MCF 10A (cell line): ENCODE results near the gene RAB5B. TPM values are rescaled to one million over a fixed set of nuclear protein-coding genes. Genes with fewer than 3 reads are reported as not detected.

Source experiments
- BruUV-seq: library from RNA; stranded (reverse); fragments of 400-500 nt; replicated peaks from 2 replicates; lab custom pipeline; 2021; lab: Mats Ljungman, UMichigan
- CTCF ChIA-PET: fragments of 300-600 bp; sonication (Branson Sonifier 250); formaldehyde crosslinking; extraction: SDS; loops from one replicate; lab custom pipeline; 2021; ENCODE audit warnings: antibody characterized with exemption, inconsistent platforms; lab: Yijun Ruan, JAX
- POLR2A ChIA-PET: fragments of 300-600, 350-650 bp; sonication (Branson Sonifier 250); formaldehyde crosslinking; extraction: SDS; loops from one replicate; lab custom pipeline; 2020; ENCODE audit warnings: antibody characterized with exemption, inconsistent platforms; lab: Yijun Ruan, JAX
- DNase-seq: peaks from one replicate; pipeline ENCODE4 v3.0.0-alpha.2; 2018; ENCODE audit not compliant: unreplicated experiment
- H3K27ac Mint-ChIP-seq: one replicate; pipeline ENCODE4 v1.8.0; 2022; ENCODE audit warnings: mild to moderate bottlenecking, low read depth, mixed read lengths; ENCODE audit not compliant: unreplicated experiment
- H3K27me3 Mint-ChIP-seq: one replicate; pipeline ENCODE4 v1.8.0; 2022; ENCODE audit warnings: mixed read lengths; ENCODE audit not compliant: insufficient read depth, unreplicated experiment
- H3K36me3 Mint-ChIP-seq: one replicate; pipeline ENCODE4 v1.8.0; 2022; ENCODE audit warnings: mild to moderate bottlenecking, moderate library complexity, mixed read lengths; ENCODE audit not compliant: insufficient read depth, unreplicated experiment
- H3K4me1 Mint-ChIP-seq: one replicate; pipeline ENCODE4 v1.8.0; 2022; ENCODE audit warnings: mixed read lengths; ENCODE audit not compliant: insufficient read depth, unreplicated experiment
- H3K4me3 Mint-ChIP-seq: one replicate; pipeline ENCODE4 v1.8.0; 2022; ENCODE audit warnings: mild to moderate bottlenecking, moderate library complexity, mixed read lengths; ENCODE audit not compliant: unreplicated experiment
- H3K9me3 Mint-ChIP-seq: one replicate; pipeline ENCODE4 v1.8.0; 2022; ENCODE audit warnings: mixed read lengths; ENCODE audit not compliant: unreplicated experiment
- intact Hi-C: fragments of 100-400 bp; cut with micrococcal nuclease; formaldehyde crosslinking; loops from 2 replicates; pipeline ENCODE4 v1.14.1; 2022
- total RNA-seq: library from RNA; stranded (reverse); gene quantifications from 2 replicates; pipeline ENCODE4 v1.2.3, GENCODE V29; 2022
- TF ChIP-seq, protein P1 (sequence below): fragments of 200-600 bp; IDR thresholded peaks from one replicate; pipeline ENCODE4 v1.8.0; 2022; ENCODE audit warnings: antibody characterized with exemption, mild to moderate bottlenecking; ENCODE audit not compliant: unreplicated experiment

RAB5B gene
- total RNA-seq, 1 experiment from 2014 or later: 67.4 TPM

- Mint-ChIP-seq H3K27ac (no peak overlapping the region), H3K36me3 (peaks cover 62% of the 10 kb centered on the region), H3K9me3 (no peaks in the 10 kb centered on the region), H3K4me3 (no peak overlapping the region), H3K4me1 (peaks cover 5% of the 10 kb centered on the region), H3K27me3 (no peaks in the 10 kb centered on the region)
- ChIA-PET CTCF (interaction anchor here (0.5 to 7.0 kb wide), 13 partner anchors 8 to 164 kb away, joined by 3 to 80 read pairs (median 3); partner anchors contain the start of genes DGKA, ORMDL2, RAB5B and SARNP), POLR2A (interaction anchor here (0.6 to 2.9 kb wide), 9 partner anchors 9 to 737 kb away, joined by 3 to 36 read pairs (median 5); partner anchors contain the start of genes ESYT1, RAB5B and SUOX)
- intact Hi-C loops: no loop called here
- BruUV-seq: no TSS peak
- TF ChIP-seq, protein P1, sequence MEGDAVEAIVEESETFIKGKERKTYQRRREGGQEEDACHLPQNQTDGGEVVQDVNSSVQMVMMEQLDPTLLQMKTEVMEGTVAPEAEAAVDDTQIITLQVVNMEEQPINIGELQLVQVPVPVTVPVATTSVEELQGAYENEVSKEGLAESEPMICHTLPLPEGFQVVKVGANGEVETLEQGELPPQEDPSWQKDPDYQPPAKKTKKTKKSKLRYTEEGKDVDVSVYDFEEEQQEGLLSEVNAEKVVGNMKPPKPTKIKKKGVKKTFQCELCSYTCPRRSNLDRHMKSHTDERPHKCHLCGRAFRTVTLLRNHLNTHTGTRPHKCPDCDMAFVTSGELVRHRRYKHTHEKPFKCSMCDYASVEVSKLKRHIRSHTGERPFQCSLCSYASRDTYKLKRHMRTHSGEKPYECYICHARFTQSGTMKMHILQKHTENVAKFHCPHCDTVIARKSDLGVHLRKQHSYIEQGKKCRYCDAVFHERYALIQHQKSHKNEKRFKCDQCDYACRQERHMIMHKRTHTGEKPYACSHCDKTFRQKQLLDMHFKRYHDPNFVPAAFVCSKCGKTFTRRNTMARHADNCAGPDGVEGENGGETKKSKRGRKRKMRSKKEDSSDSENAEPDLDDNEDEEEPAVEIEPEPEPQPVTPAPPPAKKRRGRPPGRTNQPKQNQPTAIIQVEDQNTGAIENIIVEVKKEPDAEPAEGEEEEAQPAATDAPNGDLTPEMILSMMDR: no peak
- no peak for DNase-seq
These were observed 8.6 kb downstream of the RAB5B start for GRCh38 chr12:55982319-55982936.

DNA sequence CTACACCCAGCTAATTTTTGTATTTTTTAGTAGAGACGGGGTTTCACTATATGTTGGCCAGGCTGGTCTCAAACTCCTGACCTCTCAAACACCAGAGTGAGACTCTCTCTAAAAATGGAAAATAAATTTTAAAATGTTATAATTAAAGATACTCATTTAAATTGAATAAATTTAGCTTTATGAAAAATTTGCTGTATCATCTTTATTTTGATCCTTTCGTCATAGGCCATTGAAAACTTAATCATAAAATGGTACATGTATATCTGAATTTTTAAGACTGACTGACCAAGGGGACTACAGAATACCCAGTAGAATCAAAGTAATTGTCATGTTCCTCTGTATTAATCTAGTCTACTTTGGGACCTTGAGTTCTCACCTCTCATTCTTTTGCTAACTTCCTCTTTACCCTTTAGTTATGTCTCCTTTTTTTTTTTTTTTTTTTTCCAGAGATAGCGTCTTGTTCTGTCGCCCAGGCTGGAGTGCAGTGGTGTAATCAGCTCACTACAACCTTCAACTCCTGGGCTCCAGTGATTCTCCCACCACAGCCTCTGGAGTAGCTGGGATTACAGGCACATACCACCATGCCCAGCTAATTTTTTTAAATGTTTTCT lies 9.5 kb downstream of the RAB5B start:
- no peak for DNase-seq
- intact Hi-C loops: no loop called here
- POLR2A ChIA-PET: interaction anchor here (1.1 to 2.9 kb wide), 5 partner anchors 10 to 145 kb away, joined by 3 to 36 read pairs (median 5); partner anchors contain the start of genes ESYT1, RAB5B and SUOX
- Mint-ChIP-seq H3K4me3 (no peak overlapping the region), H3K9me3 (no peaks in the 10 kb centered on the region), H3K4me1 (peaks cover 2% of the 10 kb centered on the region), H3K27me3 (no peaks in the 10 kb centered on the region), H3K36me3 (peaks cover 63% of the 10 kb centered on the region), H3K27ac (no peak overlapping the region)
- CTCF ChIA-PET: interaction anchor here (0.5 to 7.0 kb wide), 8 partner anchors 8 to 97 kb away, joined by 3 to 80 read pairs (median 4); partner anchors contain the start of genes DGKA, RAB5B and SUOX
- TF ChIP-seq, protein P1: no peak
- BruUV-seq: no TSS peak

DNA sequence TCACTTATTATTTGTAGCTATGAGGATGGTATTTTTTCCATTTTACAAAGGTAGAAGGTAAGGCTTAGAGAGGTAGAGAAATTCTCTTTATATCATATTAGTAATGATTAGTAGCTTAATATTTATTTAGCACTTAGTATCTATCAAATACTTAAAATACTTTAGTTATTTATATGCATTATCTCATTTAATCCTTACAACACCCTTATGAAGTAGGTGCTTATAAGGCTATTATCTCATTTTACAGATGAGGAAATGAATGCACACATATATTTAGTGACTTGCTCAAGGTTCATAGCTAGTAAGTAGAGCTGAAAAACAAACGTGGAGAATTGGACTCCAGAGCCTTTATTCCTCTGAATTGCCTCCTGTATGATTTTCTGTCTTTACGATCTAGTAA lies 11.0 kb downstream of the RAB5B start:
- Mint-ChIP-seq H3K36me3 (peaks cover 78% of the 10 kb centered on the region), H3K27me3 (no peaks in the 10 kb centered on the region)
- intact Hi-C loops: no loop called here

More for the DNA sequence above, 11.0 kb downstream of the RAB5B start:
- no peaks in the 10 kb centered on the region for H3K9me3 Mint-ChIP-seq
- H3K4me3 Mint-ChIP-seq: no peak overlapping the region
- no peak overlapping the region for H3K27ac Mint-ChIP-seq
- TF ChIP-seq, protein P1: no peak
- BruUV-seq: no TSS peak
- no peak for DNase-seq
- POLR2A ChIA-PET: interaction anchor here (0.7 to 3.0 kb wide), 3 partner anchors 11 to 57 kb away, joined by 3 to 25 read pairs (median 23); partner anchors contain the start of genes RAB5B and SUOX
- no peaks in the 10 kb centered on the region for H3K4me1 Mint-ChIP-seq
- CTCF ChIA-PET: interaction anchor here (0.6 to 7.0 kb wide), 6 partner anchors 10 to 59 kb away, joined by 3 to 80 read pairs (median 4); partner anchors contain the start of gene SUOX
